Tibial artery (tissue), 4 donors: ENCODE data around the gene AFF3.
A peak's percentile ranks its signal among the peaks of the same experiment; 100 is the strongest.

Experiments
- DNase-seq, 2 donors: peaks; one replicate each; pipeline ENCODE4 v3.0.0-alpha.2; 2019
- H3K27ac ChIP-seq, 2 donors: fragments of 200-600 bp; sonication (generic) in 1 of 2; 1 replicate in 1 of 2; 2 replicates in 1 of 2; pipeline ENCODE4 v1.5.1; 2018 to 2019; ENCODE audit warnings: mild to moderate bottlenecking in 1 of 2
- H3K27me3 ChIP-seq, 2 donors: fragments of 200-600 bp; sonication (generic) in 1 of 2; one replicate each; pipeline versions ENCODE4 v1.5.1 to v1.6.0; 2016 to 2019
- H3K36me3 ChIP-seq, 3 donors: fragments of 200-600 bp; sonication (generic) in 2 of 3; one replicate each; pipeline ENCODE4 v1.5.1; 2016 to 2019; ENCODE audit warnings: mild to moderate bottlenecking in 2 of 3
- H3K4me1 ChIP-seq, 4 donors: fragments of 200-600 bp; sonication (generic) in 2 of 4; 1 replicate in 3 of 4; 2 replicates in 1 of 4; pipeline ENCODE4 v1.5.1; 2016 to 2019
- H3K4me3 ChIP-seq, 2 donors: fragments of 200-600 bp; sonication (generic) in 1 of 2; 1 replicate in 1 of 2; 2 replicates in 1 of 2; pipeline ENCODE4 v1.5.1; 2018 to 2019; ENCODE audit warnings: mild to moderate bottlenecking in 2 of 2
- H3K9me3 ChIP-seq, 3 donors: fragments of 200-600 bp; sonication (generic) in 1 of 3; one replicate each; pipeline ENCODE4 v1.5.1; 2016 to 2019
- CTCF ChIP-seq, 2 experiments: fragments of 200-600 bp in 1 of 2; fragments of 450-650 bp in 1 of 2; IDR thresholded peaks; one replicate each; pipeline ENCODE4 v1.5.1; 2017 to 2019; ENCODE audit warnings: antibody characterized with exemption in 2 of 2, mild to moderate bottlenecking in 1 of 2, moderate library complexity in 1 of 2
- intact Hi-C: fragments of 100-400 bp; cut with DNase I; formaldehyde crosslinking; loops from one replicate; pipeline ENCODE4 v1.15.0; 2023; ENCODE audit warnings: low total_unique reads

The AFF3 gene

DNA sequence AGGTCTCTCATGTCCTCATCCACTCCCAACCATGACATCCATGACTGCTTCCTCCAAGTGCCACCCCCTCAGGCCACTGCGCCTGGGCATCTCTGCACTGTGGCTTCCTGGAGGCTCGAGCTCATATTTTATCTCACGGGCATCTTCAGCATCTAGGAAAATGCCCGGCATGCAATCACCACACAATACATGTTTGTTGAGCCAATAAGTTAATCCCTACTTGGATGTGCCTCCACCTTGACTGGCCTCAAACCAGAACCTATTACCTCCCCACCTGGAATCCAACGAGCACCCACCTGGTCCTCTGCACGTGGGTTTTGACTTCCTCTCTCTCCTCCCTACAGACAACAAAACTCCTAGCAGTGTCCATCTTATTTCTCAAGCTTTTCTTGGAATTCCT is 453.7 kb downstream of the AFF3 start:
- Histone ChIP-seq H3K27me3 (no peaks in the 10 kb centered on the region), H3K4me1 (peaks cover 0 to 8% (median 2%) of the 10 kb centered on the region in 4 donors), H3K4me3 (no peak overlapping the region), H3K9me3 (no peaks in the 10 kb centered on the region), H3K36me3 (no peaks in the 10 kb centered on the region), H3K27ac (no peak overlapping the region)
- no peak for DNase-seq
- TF ChIP-seq CTCF (IDR thresholded peaks at IDR 0.05), result no peak
- intact Hi-C loops, result no loop called here

- intact Hi-C loops, result no loop called here
- no peaks in the 10 kb centered on the region for H3K27me3 ChIP-seq
- no peaks in the 10 kb centered on the region for H3K36me3 ChIP-seq
- no peaks in the 10 kb centered on the region for H3K9me3 ChIP-seq
- TF ChIP-seq CTCF (IDR thresholded peaks at IDR 0.05), result no peak
- no peak overlapping the region for H3K4me3 ChIP-seq
- H3K4me1 ChIP-seq, result peaks cover 0 to 28% (median 18%) of the 10 kb centered on the region in 4 donors
- no peak overlapping the region for H3K27ac ChIP-seq
- DNase-seq, result no peak
Observed at GRCh38 chr2:99682275-99683060, 459.9 kb downstream of the AFF3 start.

DNA sequence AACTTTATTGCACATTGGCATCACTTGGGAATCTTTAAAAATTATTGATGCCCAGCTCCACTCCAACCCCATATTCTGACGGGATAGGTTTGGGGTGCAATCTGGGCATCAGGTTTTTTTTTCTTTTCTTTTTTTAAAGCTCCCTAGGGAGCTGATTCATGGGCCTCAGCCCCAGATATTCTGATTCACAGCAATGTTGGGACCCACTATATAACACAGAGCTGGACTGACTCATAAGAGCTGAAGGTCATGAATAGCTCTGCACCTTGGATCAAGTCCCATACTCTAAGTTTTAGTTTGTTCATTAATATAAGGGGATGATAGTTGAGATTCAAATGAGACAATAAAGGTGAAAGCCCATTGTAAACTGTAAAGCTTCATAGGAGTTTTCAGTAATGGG is 461.4 kb downstream of the AFF3 start:
- no peak for DNase-seq
- no peak for TF ChIP-seq CTCF (IDR thresholded peaks at IDR 0.05)
- Histone ChIP-seq H3K27me3 (no peaks in the 10 kb centered on the region), H3K27ac (peak overlapping the region in 1 of 2 donors; percentile 44), H3K4me1 (peaks cover 0 to 28% (median 18%) of the 10 kb centered on the region in 4 donors), H3K36me3 (no peaks in the 10 kb centered on the region), H3K4me3 (no peak overlapping the region), H3K9me3 (no peaks in the 10 kb centered on the region)
- intact Hi-C loops, result no loop called here

DNA sequence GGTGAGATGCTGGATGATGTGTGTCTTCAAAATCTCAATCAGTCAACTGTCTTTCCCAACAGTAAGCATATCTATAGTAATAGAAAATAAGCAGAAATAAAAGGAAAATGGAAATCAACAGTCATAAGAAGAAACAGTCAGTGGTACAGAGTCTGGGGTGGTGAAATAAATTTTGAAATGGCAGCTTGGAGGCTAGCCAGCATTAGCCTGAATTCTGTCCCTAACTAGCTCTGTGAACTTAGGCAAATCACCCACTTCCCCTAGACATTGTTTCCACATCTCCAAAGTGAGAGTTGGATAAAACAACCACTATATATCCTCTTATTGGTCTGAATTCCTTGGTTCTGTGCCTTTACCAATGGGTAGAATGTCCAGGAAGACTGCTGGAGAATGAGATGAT is 462.9 kb downstream of the AFF3 start:
- Histone ChIP-seq H3K4me1 (peaks cover 0 to 28% (median 18%) of the 10 kb centered on the region in 4 donors), H3K27me3 (no peaks in the 10 kb centered on the region), H3K36me3 (no peaks in the 10 kb centered on the region), H3K27ac (peak overlapping the region; percentile 44 to 52), H3K9me3 (no peaks in the 10 kb centered on the region), H3K4me3 (no peak overlapping the region)
- no peak for TF ChIP-seq CTCF (IDR thresholded peaks at IDR 0.05)
- intact Hi-C loops, result no loop called here
- peak in 1 of 2 donors; percentile 50 for DNase-seq

DNA sequence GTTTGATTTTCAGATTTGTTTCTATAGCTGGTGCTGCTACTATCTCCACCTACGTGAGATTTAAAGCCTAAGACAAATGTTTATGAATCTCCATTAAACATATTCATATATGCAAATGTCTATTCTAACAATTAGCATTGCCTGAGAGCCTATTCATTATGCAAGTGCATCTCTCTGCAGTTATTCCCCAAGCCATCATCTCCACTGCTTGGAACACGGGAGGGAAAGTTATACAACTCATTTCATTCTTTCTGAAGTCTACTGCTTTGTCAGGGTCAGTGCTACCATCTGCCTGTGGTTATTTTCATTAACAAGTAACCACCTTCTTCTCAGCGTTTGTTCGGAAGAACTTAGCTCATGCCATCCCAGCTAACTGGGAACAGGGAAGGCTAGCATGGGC is 463.8 kb downstream of the AFF3 start:
- TF ChIP-seq CTCF (IDR thresholded peaks at IDR 0.05), result no peak
- no peaks in the 10 kb centered on the region for H3K9me3 ChIP-seq
- H3K4me1 ChIP-seq, result peaks cover 0 to 28% (median 18%) of the 10 kb centered on the region in 4 donors
- no peaks in the 10 kb centered on the region for H3K27me3 ChIP-seq
- intact Hi-C loops, result no loop called here
- DNase-seq, result no peak
- H3K27ac ChIP-seq, result no peak overlapping the region
- no peak overlapping the region for H3K4me3 ChIP-seq
- H3K36me3 ChIP-seq, result no peaks in the 10 kb centered on the region
